OCI-LY3 (cell line): ENCODE measurements around the gene BZW2.

Experiments
- H2AFZ ChIP-seq: fragments of 200-600, 300-600 bp; shearing (Covaris generic); 2 replicates; pipeline ENCODE4 v1.6.0; 2014; ENCODE audit warnings: antibody characterized with exemption, low read depth, low read length
- H3K27ac ChIP-seq: fragments of 200-600, 300-600 bp; sonication (generic); 2 replicates; pipeline ENCODE4 v1.5.1; 2014; ENCODE audit warnings: mild to moderate bottlenecking, low read length, moderate library complexity, mixed read lengths
- H3K27me3 ChIP-seq: fragments of 200-600, 300-600 bp; sonication (generic); 2 replicates; pipeline ENCODE4 v1.6.1; 2014; ENCODE audit warnings: low read depth, low read length, mixed read lengths
- H3K36me3 ChIP-seq: fragments of 200-600, 300-600 bp; sonication (generic); replicated peaks from 2 replicates; pipeline ENCODE3; 2014; ENCODE audit warnings: low read depth, low read length, mixed read lengths
- H3K4me1 ChIP-seq: fragments of 300-600, 200-600 bp; sonication (generic); 2 replicates; pipeline ENCODE4 v1.6.1; 2014; ENCODE audit warnings: low read length, mixed read lengths
- H3K4me2 ChIP-seq: fragments of 200-600, 300-600 bp; sonication (generic); 2 replicates; pipeline ENCODE4 v1.6.1; 2014; ENCODE audit warnings: low read length, mixed read lengths
- H3K4me3 ChIP-seq: fragments of 300-600, 200-600 bp; sonication (generic); 2 replicates; pipeline ENCODE4 v1.5.1; 2014; ENCODE audit warnings: antibody characterized with exemption, mild to moderate bottlenecking, low read length, moderate library complexity
- H3K79me2 ChIP-seq: fragments of 300-600, 200-600 bp; shearing (Covaris generic); 2 replicates; pipeline ENCODE4 v1.6.1; 2014; ENCODE audit warnings: mild to moderate bottlenecking, low read length, mixed read lengths
- H3K9ac ChIP-seq: fragments of 300-600, 200-600 bp; shearing (Covaris generic); 2 replicates; pipeline ENCODE4 v1.6.0; 2014; ENCODE audit warnings: mild to moderate bottlenecking, low read length, moderate library complexity
- H3K9me3 ChIP-seq: fragments of 200-600, 300-600 bp; shearing (Covaris generic); 2 replicates; pipeline ENCODE4 v1.6.1; 2014; ENCODE audit warnings: low read length, mixed read lengths; ENCODE audit not compliant: insufficient read depth
- H4K20me1 ChIP-seq: fragments of 200-600, 300-600 bp; sonication (generic); 2 replicates; pipeline ENCODE4 v1.6.1; 2016; ENCODE audit warnings: low read length, mixed read lengths; ENCODE audit not compliant: insufficient read depth
- EZH2phosphoT487 ChIP-seq: fragments of 200-600 bp; shearing (Covaris generic); IDR thresholded peaks from 2 replicates; pipeline ENCODE4 v1.6.1; 2018; ENCODE audit warnings: antibody characterized with exemption, mixed run types, low read depth
- TF ChIP-seq, protein P1 (sequence below): fragments of 200-600, 300-600 bp; sonication (generic); IDR thresholded peaks from 2 replicates; pipeline ENCODE4 v1.5.1; 2014; ENCODE audit warnings: antibody characterized with exemption, low read length, low read depth

Gene BZW2

DNA sequence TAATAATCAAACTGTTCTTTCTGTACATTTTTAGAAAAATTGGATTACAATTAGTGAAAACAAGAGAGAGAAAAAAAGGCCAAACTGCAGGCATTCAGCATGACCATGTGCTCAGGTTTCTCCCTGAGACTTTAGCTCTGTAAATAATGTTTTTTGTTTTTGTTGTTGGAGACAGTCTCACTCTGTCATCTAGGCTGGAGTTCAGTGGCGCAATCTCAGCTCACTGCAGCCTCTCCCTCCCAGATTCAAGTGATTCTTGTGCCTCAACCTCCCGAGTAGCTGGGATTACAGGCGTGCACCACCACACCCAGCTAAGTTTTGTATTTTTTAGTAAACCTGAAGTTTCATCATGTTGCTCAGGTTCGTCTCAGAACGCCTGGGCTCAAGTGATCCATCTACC lies 23.0 kb downstream of the BZW2 start:
- no peaks in the 10 kb centered on the region for H3K4me1 ChIP-seq
- no peaks in the 10 kb centered on the region for H3K9me3 ChIP-seq
- no peak overlapping the region for H3K4me2 ChIP-seq
- peaks cover 20% of the 10 kb centered on the region for H3K36me3 ChIP-seq
- no peak overlapping the region for H3K9ac ChIP-seq
- H3K27me3 ChIP-seq, result no peaks in the 10 kb centered on the region
- no peak overlapping the region for H3K4me3 ChIP-seq
- H4K20me1 ChIP-seq, result 0 out of 2 replicates have a peak, but pooled peaks cover 6% of the 10 kb centered on the region
- peaks cover 64% of the 10 kb centered on the region for H3K79me2 ChIP-seq
- TF ChIP-seq EZH2phosphoT487, result no peak
- TF ChIP-seq, protein P1, sequence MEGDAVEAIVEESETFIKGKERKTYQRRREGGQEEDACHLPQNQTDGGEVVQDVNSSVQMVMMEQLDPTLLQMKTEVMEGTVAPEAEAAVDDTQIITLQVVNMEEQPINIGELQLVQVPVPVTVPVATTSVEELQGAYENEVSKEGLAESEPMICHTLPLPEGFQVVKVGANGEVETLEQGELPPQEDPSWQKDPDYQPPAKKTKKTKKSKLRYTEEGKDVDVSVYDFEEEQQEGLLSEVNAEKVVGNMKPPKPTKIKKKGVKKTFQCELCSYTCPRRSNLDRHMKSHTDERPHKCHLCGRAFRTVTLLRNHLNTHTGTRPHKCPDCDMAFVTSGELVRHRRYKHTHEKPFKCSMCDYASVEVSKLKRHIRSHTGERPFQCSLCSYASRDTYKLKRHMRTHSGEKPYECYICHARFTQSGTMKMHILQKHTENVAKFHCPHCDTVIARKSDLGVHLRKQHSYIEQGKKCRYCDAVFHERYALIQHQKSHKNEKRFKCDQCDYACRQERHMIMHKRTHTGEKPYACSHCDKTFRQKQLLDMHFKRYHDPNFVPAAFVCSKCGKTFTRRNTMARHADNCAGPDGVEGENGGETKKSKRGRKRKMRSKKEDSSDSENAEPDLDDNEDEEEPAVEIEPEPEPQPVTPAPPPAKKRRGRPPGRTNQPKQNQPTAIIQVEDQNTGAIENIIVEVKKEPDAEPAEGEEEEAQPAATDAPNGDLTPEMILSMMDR, result no peak
- H3K27ac ChIP-seq, result no peak overlapping the region
- no peak overlapping the region for H2AFZ ChIP-seq

DNA sequence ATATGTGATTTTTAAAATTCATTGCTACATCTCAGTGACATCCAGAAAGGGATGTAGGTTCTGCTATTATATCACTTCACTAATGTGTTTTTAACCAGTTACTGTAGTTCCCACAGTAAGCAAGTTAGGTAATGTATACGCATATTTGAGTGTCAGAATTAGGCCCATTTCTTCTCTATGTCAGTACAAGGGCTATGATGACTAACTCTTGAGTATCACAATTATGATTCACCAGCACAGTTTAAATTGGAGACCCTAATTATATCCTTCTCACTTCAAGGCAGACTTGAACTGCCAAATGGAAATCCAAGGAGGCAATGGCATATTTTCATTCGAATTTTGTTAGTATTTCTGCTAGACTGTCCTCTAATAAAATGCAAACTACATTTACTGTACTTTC lies 23.6 kb downstream of the BZW2 start:
- Histone ChIP-seq H3K79me2 (peaks cover 58% of the 10 kb centered on the region), H3K4me2 (no peak overlapping the region)

DNA sequence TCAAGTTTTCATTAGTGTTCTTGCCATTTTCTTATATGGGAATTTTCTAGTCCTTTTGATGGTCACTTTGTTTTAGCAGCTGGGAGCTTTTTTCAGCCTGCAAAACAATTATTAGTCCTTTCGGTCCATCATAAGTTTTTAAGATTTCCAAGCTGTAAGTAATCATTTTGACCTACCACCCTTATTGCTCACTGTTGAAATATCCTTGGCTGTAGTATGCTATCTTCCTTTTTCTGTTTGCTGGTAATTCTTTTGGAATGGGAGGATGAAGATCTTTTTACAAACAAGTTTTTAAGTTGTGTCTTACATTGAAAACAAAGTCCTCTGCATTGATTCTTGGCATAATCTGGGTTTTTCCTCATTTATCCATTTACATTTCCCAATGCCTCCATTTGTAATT lies 24.0 kb downstream of the BZW2 start:
- Histone ChIP-seq H3K27me3 (no peaks in the 10 kb centered on the region), H3K79me2 (peaks cover 53% of the 10 kb centered on the region), H2AFZ (no peak overlapping the region), H3K4me1 (no peaks in the 10 kb centered on the region), H3K9ac (no peak overlapping the region), H3K36me3 (peaks cover 22% of the 10 kb centered on the region), H3K9me3 (no peaks in the 10 kb centered on the region), H3K27ac (no peak overlapping the region), H3K4me2 (no peak overlapping the region), H3K4me3 (no peak overlapping the region), H4K20me1 (0 out of 2 replicates have a peak, but pooled peaks cover 3% of the 10 kb centered on the region)
- TF ChIP-seq EZH2phosphoT487, result no peak

More for the DNA sequence above, 23.6 kb downstream of the BZW2 start:
- Histone ChIP-seq H3K4me3 (no peak overlapping the region), H4K20me1 (0 out of 2 replicates have a peak, but pooled peaks cover 3% of the 10 kb centered on the region), H3K4me1 (no peaks in the 10 kb centered on the region), H3K27ac (no peak overlapping the region), H3K9ac (no peak overlapping the region), H3K36me3 (peaks cover 20% of the 10 kb centered on the region), H2AFZ (no peak overlapping the region), H3K27me3 (no peaks in the 10 kb centered on the region), H3K9me3 (no peaks in the 10 kb centered on the region)
- TF ChIP-seq EZH2phosphoT487, result no peak
- TF ChIP-seq, protein P1, result no peak

DNA sequence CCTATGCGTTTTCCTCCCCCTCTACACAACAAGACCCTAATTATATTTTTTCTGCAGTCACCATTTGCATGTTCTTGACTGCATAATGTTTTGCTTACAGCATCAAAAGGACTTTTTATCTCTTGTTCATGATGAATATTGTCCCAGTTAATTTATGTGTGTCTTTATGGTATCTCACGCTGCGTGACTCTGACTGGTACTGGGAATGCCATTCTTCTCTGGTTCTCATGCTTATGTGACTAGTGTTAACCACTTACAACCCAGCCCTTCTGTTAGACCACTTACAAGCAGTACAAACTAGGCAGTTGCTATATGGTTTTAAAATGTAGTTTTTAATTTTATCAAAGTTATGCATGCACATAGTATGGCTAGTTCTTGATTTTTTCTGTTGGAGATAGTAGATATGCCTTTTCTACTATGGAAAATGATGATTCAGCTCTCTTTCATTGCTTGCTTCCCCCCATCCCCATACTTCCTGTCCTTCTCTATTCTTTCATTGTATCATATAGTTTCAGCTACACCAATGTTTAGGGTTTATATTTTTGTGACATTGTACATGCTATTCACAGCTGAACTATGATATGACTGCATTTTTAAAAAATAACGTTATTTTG lies 24.9 kb downstream of the BZW2 start:
- Histone ChIP-seq H4K20me1 (no peaks in the 10 kb centered on the region), H3K79me2 (peaks cover 50% of the 10 kb centered on the region), H3K27ac (no peak overlapping the region), H3K9me3 (no peaks in the 10 kb centered on the region), H3K4me3 (no peak overlapping the region), H2AFZ (no peak overlapping the region), H3K9ac (no peak overlapping the region), H3K36me3 (peaks cover 26% of the 10 kb centered on the region), H3K27me3 (no peaks in the 10 kb centered on the region), H3K4me1 (no peaks in the 10 kb centered on the region), H3K4me2 (no peak overlapping the region)
- TF ChIP-seq, protein P1, result no peak
